ENCODE data around the gene SURF1.

SURF1 gene

GRCh38 chr9:133351908-133352634 is 4.2 kb downstream of the SURF1 start:
- TF ChIP-seq CTCF (IDR thresholded peaks at IDR 0.05; ENCODE audit: insufficient read depth, low read length, poor library complexity, severe bottlenecking) = peak; percentile 70
- no peaks in the 10 kb centered on the region for H3K27me3 ChIP-seq (replicated peaks; ENCODE audit: control insufficient read depth, insufficient read depth, low read length)
- peaks cover 30% of the 10 kb centered on the region for H3K36me3 ChIP-seq (ENCODE audit: control insufficient read depth, insufficient read depth, low read length)
- no peak for DNase-seq (ENCODE audit: extremely low read depth, insufficient read length)
- no peak overlapping the region for H3K4me3 ChIP-seq (replicated peaks; ENCODE audit: low read depth, low read length)

GRCh38 chr9:133351526-133351907 is 4.8 kb downstream of the SURF1 start:
- Histone ChIP-seq H3K4me3 (replicated peaks; ENCODE audit: low read depth, low read length) (no peak overlapping the region), H3K27me3 (replicated peaks; ENCODE audit: control insufficient read depth, insufficient read depth, low read length) (no peaks in the 10 kb centered on the region), H3K36me3 (ENCODE audit: control insufficient read depth, insufficient read depth, low read length) (peaks cover 30% of the 10 kb centered on the region)
- DNase-seq (ENCODE audit: extremely low read depth, insufficient read length) = no peak
- TF ChIP-seq CTCF (IDR thresholded peaks at IDR 0.05; ENCODE audit: insufficient read depth, low read length, poor library complexity, severe bottlenecking) = no peak

GRCh38 chr9:133349965-133350616 is 6.2 kb downstream of the SURF1 start:
- DNase-seq (ENCODE audit: extremely low read depth, insufficient read length) = no peak
- Histone ChIP-seq H3K27me3 (replicated peaks; ENCODE audit: control insufficient read depth, insufficient read depth, low read length) (no peaks in the 10 kb centered on the region), H3K4me3 (replicated peaks; ENCODE audit: low read depth, low read length) (peak overlapping the region; percentile 99), H3K36me3 (ENCODE audit: control insufficient read depth, insufficient read depth, low read length) (peaks cover 31% of the 10 kb centered on the region)
- no peak for TF ChIP-seq CTCF (IDR thresholded peaks at IDR 0.05; ENCODE audit: insufficient read depth, low read length, poor library complexity, severe bottlenecking)

- Histone ChIP-seq H3K27me3 (replicated peaks; ENCODE audit: control insufficient read depth, insufficient read depth, low read length) (no peaks in the 10 kb centered on the region), H3K36me3 (ENCODE audit: control insufficient read depth, insufficient read depth, low read length) (peaks cover 38% of the 10 kb centered on the region), H3K4me3 (replicated peaks; ENCODE audit: low read depth, low read length) (peak overlapping the region; percentile 99)
- DNase-seq (ENCODE audit: extremely low read depth, insufficient read length) = no peak
- no peak for TF ChIP-seq CTCF (IDR thresholded peaks at IDR 0.05; ENCODE audit: insufficient read depth, low read length, poor library complexity, severe bottlenecking)
These were observed 7.3 kb downstream of the SURF1 start for GRCh38 chr9:133348718-133349573.

GRCh38 chr9:133347985-133348717 is 8.1 kb downstream of the SURF1 start, which contains the start of the genes MED22 and RPL7A:
Gene MED22, minus strand, starts transcription at chr9:133348131. Its CDS starts 1,469 bp downstream, at chr9:133346662.
Gene RPL7A, plus strand, starts transcription at chr9:133348218. Its CDS starts 26 bp downstream, at chr9:133348244.
- peaks cover 44% of the 10 kb centered on the region for H3K36me3 ChIP-seq (ENCODE audit: control insufficient read depth, insufficient read depth, low read length)
- peak within 1 kb of the TSS; percentile 99 for H3K4me3 ChIP-seq (replicated peaks; ENCODE audit: low read depth, low read length)
- peak; percentile 86 for DNase-seq (ENCODE audit: extremely low read depth, insufficient read length)
- H3K27me3 ChIP-seq (replicated peaks; ENCODE audit: control insufficient read depth, insufficient read depth, low read length) = no peaks in the 10 kb centered on the region
- TF ChIP-seq CTCF (IDR thresholded peaks at IDR 0.05; ENCODE audit: insufficient read depth, low read length, poor library complexity, severe bottlenecking) = no peak

Data from GM06990 (cell line).